ENCODE data around the gene TRIM32. TPM values are rescaled to one million over a fixed set of nuclear protein-coding genes. Genes with fewer than 3 reads are reported as not detected.
A peak's percentile ranks its signal among the peaks of the same experiment; 100 is the strongest.
"Not testable (repeated sequence)": the region's sequence is repeated elsewhere in the genome, so short reads cannot be mapped to it uniquely, and the experiment has no call there.

Gene TRIM32
- total RNA-seq, 2 donors from 2014 or later: 6.9 to 16.2 TPM

- DNase-seq (ENCODE audit: low spot score in 2 of 2) (no peak), ATAC-seq (no peak)
- Mint-ChIP-seq H3K9me3 (peaks cover 4 to 12% of the 10 kb centered on the region in 2 donors), H3K27ac (no peak overlapping the region), H3K36me3 (peaks cover 10 to 13% of the 10 kb centered on the region in 2 donors)
These were observed 18.0 kb upstream of the TRIM32 start for GRCh38 chr9:116668970-116669695.

- peaks cover 25 to 27% of the 10 kb centered on the region in 2 donors for H3K36me3 Mint-ChIP-seq
- no peak for DNase-seq (ENCODE audit: low spot score in 2 of 2)
- no peak for ATAC-seq
- H3K9me3 Mint-ChIP-seq: peaks cover 4 to 25% of the 10 kb centered on the region in 2 donors
- H3K27ac Mint-ChIP-seq: no peak overlapping the region
These were observed 15.5 kb upstream of the TRIM32 start for GRCh38 chr9:116671605-116672004.

- Mint-ChIP-seq H3K36me3 (peaks cover 25 to 27% of the 10 kb centered on the region in 2 donors), H3K9me3 (peaks cover 4 to 25% of the 10 kb centered on the region in 2 donors)
- no peak for ATAC-seq
These were observed 13.7 kb upstream of the TRIM32 start for GRCh38 chr9:116673375-116673774.

GRCh38 chr9:116674210-116674980 lies 12.7 kb upstream of the TRIM32 start:
- ATAC-seq (no peak), DNase-seq (ENCODE audit: low spot score in 2 of 2) (no peak)
- no peak overlapping the region for H3K27ac Mint-ChIP-seq
- H3K9me3 Mint-ChIP-seq: peaks cover 4 to 25% of the 10 kb centered on the region in 2 donors
- peaks cover 25 to 27% of the 10 kb centered on the region in 2 donors for H3K36me3 Mint-ChIP-seq

More at GRCh38 chr9:116673375-116673774, 13.7 kb upstream of the TRIM32 start:
- no peak overlapping the region for H3K27ac Mint-ChIP-seq
- DNase-seq (ENCODE audit: low spot score in 2 of 2): no peak

GRCh38 chr9:116683535-116683934 lies 3.6 kb upstream of the TRIM32 start:
- DNase-seq (ENCODE audit: low spot score in 2 of 2) (no peak), ATAC-seq (no peak)
- Mint-ChIP-seq H3K27ac (no peak overlapping the region), H3K36me3 (peaks cover 16 to 20% of the 10 kb centered on the region in 2 donors), H3K9me3 (peaks cover 0 to 4% of the 10 kb centered on the region in 2 donors)

GRCh38 chr9:116685166-116685565 lies 1.9 kb upstream of the TRIM32 start:
- ATAC-seq (no peak), DNase-seq (ENCODE audit: low spot score in 2 of 2) (no peak)
- Mint-ChIP-seq H3K27ac (no peak overlapping the region), H3K36me3 (peaks cover 16 to 21% of the 10 kb centered on the region in 2 donors), H3K9me3 (peaks cover 0 to 4% of the 10 kb centered on the region in 2 donors)

- H3K27ac Mint-ChIP-seq: peak overlapping the region; percentile 81 to 87
- H3K36me3 Mint-ChIP-seq: peaks cover 16 to 21% of the 10 kb centered on the region in 2 donors
- no peak for ATAC-seq
- DNase-seq (ENCODE audit: low spot score in 2 of 2): no peak
- H3K9me3 Mint-ChIP-seq: peaks cover 0 to 4% of the 10 kb centered on the region in 2 donors
These were observed 970 bp upstream of the TRIM32 start for GRCh38 chr9:116686135-116686534.

- peaks cover 0 to 4% of the 10 kb centered on the region in 2 donors for H3K9me3 Mint-ChIP-seq
- peaks cover 16 to 21% of the 10 kb centered on the region in 2 donors for H3K36me3 Mint-ChIP-seq
- DNase-seq (ENCODE audit: low spot score in 2 of 2): no peak
- peak overlapping the region; percentile 81 to 87 for H3K27ac Mint-ChIP-seq
- peak; percentile 3 to 16 for ATAC-seq
These were observed 422 bp upstream of the TRIM32 start for GRCh38 chr9:116686693-116687073.

- Mint-ChIP-seq H3K36me3 (peaks cover 16 to 26% of the 10 kb centered on the region in 2 donors), H3K27ac (peak overlapping the region; percentile 87 to 95), H3K9me3 (peaks cover 0 to 4% of the 10 kb centered on the region in 2 donors)
- DNase-seq (ENCODE audit: low spot score in 2 of 2) (no peak), ATAC-seq (peak in 1 of 2 donors; percentile 2)
These were observed 640 bp downstream of the TRIM32 start for GRCh38 chr9:116687754-116688135.

GRCh38 chr9:116688806-116689485 lies 1.8 kb downstream of the TRIM32 start:
- Mint-ChIP-seq H3K36me3 (peaks cover 20 to 29% of the 10 kb centered on the region in 2 donors), H3K27ac (no peak overlapping the region), H3K9me3 (peaks cover 0 to 4% of the 10 kb centered on the region in 2 donors)
- ATAC-seq (no peak), DNase-seq (ENCODE audit: low spot score in 2 of 2) (no peak)

GRCh38 chr9:116689486-116690032 lies 2.5 kb downstream of the TRIM32 start:
- DNase-seq (ENCODE audit: low spot score in 2 of 2): no peak
- ATAC-seq: no peak
- Mint-ChIP-seq H3K9me3 (peaks cover 0 to 2% of the 10 kb centered on the region in 2 donors), H3K27ac (no peak overlapping the region), H3K36me3 (peaks cover 18 to 26% of the 10 kb centered on the region in 2 donors)

- not testable (repeated sequence) for DNase-seq (ENCODE audit: low spot score in 2 of 2); H3K27ac Mint-ChIP-seq; H3K9me3 Mint-ChIP-seq; ATAC-seq
- H3K36me3 Mint-ChIP-seq: peaks cover 19 to 34% of the 10 kb centered on the region in 2 donors
These were observed 3.7 kb downstream of the TRIM32 start for GRCh38 chr9:116690805-116691204.

- Mint-ChIP-seq H3K36me3 (peaks cover 27 to 42% of the 10 kb centered on the region in 2 donors), H3K9me3 (peaks cover 0 to 5% of the 10 kb centered on the region in 2 donors), H3K27ac (no peak overlapping the region)
- ATAC-seq: no peak
- no peak for DNase-seq (ENCODE audit: low spot score in 2 of 2)
These were observed 4.5 kb downstream of the TRIM32 start for GRCh38 chr9:116691607-116692006.

GRCh38 chr9:116692616-116693015 lies 5.5 kb downstream of the TRIM32 start:
- no peak for DNase-seq (ENCODE audit: low spot score in 2 of 2)
- ATAC-seq: no peak

GRCh38 chr9:116693233-116693731 lies 6.2 kb downstream of the TRIM32 start:
- Mint-ChIP-seq H3K9me3 (peaks cover 6 to 9% of the 10 kb centered on the region in 2 donors), H3K27ac (no peak overlapping the region), H3K36me3 (peaks cover 36 to 59% of the 10 kb centered on the region in 2 donors)
- DNase-seq (ENCODE audit: low spot score in 2 of 2) (no peak), ATAC-seq (no peak)

More at GRCh38 chr9:116692616-116693015, 5.5 kb downstream of the TRIM32 start:
- H3K36me3 Mint-ChIP-seq: peaks cover 36 to 52% of the 10 kb centered on the region in 2 donors
- H3K27ac Mint-ChIP-seq: no peak overlapping the region
- peaks cover 0 to 5% of the 10 kb centered on the region in 2 donors for H3K9me3 Mint-ChIP-seq

- no peak for ATAC-seq
- peaks cover 11 to 12% of the 10 kb centered on the region in 2 donors for H3K9me3 Mint-ChIP-seq
- DNase-seq (ENCODE audit: low spot score in 2 of 2): no peak
- H3K36me3 Mint-ChIP-seq: peaks cover 49 to 69% of the 10 kb centered on the region in 2 donors
- H3K27ac Mint-ChIP-seq: no peak overlapping the region
These were observed 7.7 kb downstream of the TRIM32 start for GRCh38 chr9:116694785-116695291.
